ENCODE results near the gene DNAJB2. TPM values are rescaled to one million over a fixed set of nuclear protein-coding genes. Genes with fewer than 3 reads are reported as not detected.

DNAJB2 gene
- polyA plus RNA-seq, 1 of the 3 experiments (the other 2 are of a cell fraction): 39.9 TPM

DNA sequence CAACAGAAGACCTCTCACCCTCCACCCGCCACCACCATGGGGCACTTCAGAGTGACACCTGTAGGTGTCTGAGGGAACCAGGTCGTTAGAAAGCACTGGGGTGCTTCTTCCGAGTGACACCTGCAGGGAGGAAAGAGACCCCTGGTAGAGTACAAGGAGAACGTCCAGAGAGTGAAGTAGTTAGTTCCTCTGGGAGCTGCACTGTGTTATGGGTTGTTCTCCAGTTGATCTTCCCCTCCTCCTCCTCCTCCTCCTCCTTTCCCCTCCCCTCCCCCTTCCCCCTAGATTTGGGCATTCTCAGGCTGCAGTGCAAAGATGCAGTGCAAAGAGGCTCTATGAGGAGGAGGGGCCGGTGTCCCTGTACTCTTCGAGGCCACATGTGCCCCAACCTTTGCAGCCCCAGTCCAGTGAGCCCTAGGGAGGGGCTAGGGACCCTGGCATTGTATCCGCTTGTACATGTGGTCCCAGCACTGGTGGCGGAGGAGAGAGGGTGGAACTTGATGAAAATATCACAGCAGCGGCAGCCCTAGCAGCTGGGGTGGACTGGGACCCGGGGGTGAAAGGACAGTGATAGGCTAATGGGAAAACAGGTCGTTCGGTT lies 850 bp downstream of the DNAJB2 start:
- ChIA-PET POLR2A (interaction anchor here (1.6 to 1.7 kb wide), 2 partner anchors 15 to 61 kb away, joined by 6 read pairs; partner anchors contain the start of gene ABCB6), CTCF (interaction anchor here (1.0 to 15.4 kb wide), 9 partner anchors 12 to 250 kb away, joined by 3 to 312 read pairs (median 4); no protein-coding TSS in a partner anchor)
- peak overlapping the region; percentile 78 to 88; a peak in 3 of 4 replicates for H3K27ac ChIP-seq (ENCODE audit: low read depth in 2 of 2, low read length in 1 of 2)
- no peaks in the 10 kb centered on the region for H3K9me2 ChIP-seq
- peak overlapping the region; percentile 38 for H2AFZ ChIP-seq (ENCODE audit: low read depth)
- peaks cover 13% of the 10 kb centered on the region for H3F3A ChIP-seq (replicated peaks; ENCODE audit: insufficient read depth)
- H3K27me3 ChIP-seq (ENCODE audit: insufficient read depth): no peaks in the 10 kb centered on the region
- H3K9ac ChIP-seq: peak overlapping the region; percentile 87
- peaks cover 17 to 24% of the 10 kb centered on the region in 2 experiments for H3K4me1 ChIP-seq (ENCODE audit: control insufficient read depth in 1 of 2, insufficient read depth in 2 of 2, low read depth in 1 of 2, low read length in 1 of 2)
- H3K36me3 ChIP-seq (replicated peaks in 1 of 2; ENCODE audit: control insufficient read depth in 1 of 2, insufficient read depth in 2 of 2, low read length in 1 of 2): peaks cover 14 to 35% of the 10 kb centered on the region in 2 experiments
- TF ChIP-seq RCOR1 (IDR thresholded peaks at IDR 0.05; ENCODE audit: low read length): no peak
- TF ChIP-seq EZH2phosphoT487 (IDR thresholded peaks at IDR 0.05; ENCODE audit: borderline replicate concordance, low read depth): no peak
- no peak for TF ChIP-seq NFIC (IDR thresholded peaks at IDR 0.05; ENCODE audit: borderline replicate concordance)
- no peak for TF ChIP-seq MEF2A (IDR thresholded peaks at IDR 0.05; ENCODE audit: borderline replicate concordance, low read depth)
- TF ChIP-seq NRF1 (IDR thresholded peaks at IDR 0.05; ENCODE audit: low read depth, low read length): no peak
- no peak for TF ChIP-seq POLR2AphosphoS5 (IDR thresholded peaks at IDR 0.05; ENCODE audit: low read depth, low read length)
- TF ChIP-seq, protein P1, sequence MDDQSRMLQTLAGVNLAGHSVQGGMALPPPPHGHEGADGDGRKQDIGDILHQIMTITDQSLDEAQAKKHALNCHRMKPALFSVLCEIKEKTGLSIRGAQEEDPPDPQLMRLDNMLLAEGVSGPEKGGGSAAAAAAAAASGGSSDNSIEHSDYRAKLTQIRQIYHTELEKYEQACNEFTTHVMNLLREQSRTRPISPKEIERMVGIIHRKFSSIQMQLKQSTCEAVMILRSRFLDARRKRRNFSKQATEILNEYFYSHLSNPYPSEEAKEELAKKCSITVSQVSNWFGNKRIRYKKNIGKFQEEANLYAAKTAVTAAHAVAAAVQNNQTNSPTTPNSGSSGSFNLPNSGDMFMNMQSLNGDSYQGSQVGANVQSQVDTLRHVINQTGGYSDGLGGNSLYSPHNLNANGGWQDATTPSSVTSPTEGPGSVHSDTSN (IDR thresholded peaks at IDR 0.05): no peak
- TF ChIP-seq, protein P2, sequence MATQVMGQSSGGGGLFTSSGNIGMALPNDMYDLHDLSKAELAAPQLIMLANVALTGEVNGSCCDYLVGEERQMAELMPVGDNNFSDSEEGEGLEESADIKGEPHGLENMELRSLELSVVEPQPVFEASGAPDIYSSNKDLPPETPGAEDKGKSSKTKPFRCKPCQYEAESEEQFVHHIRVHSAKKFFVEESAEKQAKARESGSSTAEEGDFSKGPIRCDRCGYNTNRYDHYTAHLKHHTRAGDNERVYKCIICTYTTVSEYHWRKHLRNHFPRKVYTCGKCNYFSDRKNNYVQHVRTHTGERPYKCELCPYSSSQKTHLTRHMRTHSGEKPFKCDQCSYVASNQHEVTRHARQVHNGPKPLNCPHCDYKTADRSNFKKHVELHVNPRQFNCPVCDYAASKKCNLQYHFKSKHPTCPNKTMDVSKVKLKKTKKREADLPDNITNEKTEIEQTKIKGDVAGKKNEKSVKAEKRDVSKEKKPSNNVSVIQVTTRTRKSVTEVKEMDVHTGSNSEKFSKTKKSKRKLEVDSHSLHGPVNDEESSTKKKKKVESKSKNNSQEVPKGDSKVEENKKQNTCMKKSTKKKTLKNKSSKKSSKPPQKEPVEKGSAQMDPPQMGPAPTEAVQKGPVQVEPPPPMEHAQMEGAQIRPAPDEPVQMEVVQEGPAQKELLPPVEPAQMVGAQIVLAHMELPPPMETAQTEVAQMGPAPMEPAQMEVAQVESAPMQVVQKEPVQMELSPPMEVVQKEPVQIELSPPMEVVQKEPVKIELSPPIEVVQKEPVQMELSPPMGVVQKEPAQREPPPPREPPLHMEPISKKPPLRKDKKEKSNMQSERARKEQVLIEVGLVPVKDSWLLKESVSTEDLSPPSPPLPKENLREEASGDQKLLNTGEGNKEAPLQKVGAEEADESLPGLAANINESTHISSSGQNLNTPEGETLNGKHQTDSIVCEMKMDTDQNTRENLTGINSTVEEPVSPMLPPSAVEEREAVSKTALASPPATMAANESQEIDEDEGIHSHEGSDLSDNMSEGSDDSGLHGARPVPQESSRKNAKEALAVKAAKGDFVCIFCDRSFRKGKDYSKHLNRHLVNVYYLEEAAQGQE (IDR thresholded peaks at IDR 0.05; ENCODE audit: low read depth, low read length): no peak
- H3K79me2 ChIP-seq (ENCODE audit: insufficient read depth): peaks cover 9% of the 10 kb centered on the region; the same call in 1 of the 2 replicates
- H3K9me3 ChIP-seq: no peaks in the 10 kb centered on the region
- 58% methylated on average over 12 of the region's 12 CpGs for WGBS (ENCODE audit: low lambda C conversion rate)
- peak overlapping the region; percentile 69 to 82 for H3K4me3 ChIP-seq (ENCODE audit: low read depth in 2 of 2, low read length in 1 of 2)
- no peaks in the 10 kb centered on the region for H4K20me1 ChIP-seq (ENCODE audit: insufficient read depth)
- no peak for DNase-seq
- H3K4me2 ChIP-seq: peak overlapping the region; percentile 95

DNA sequence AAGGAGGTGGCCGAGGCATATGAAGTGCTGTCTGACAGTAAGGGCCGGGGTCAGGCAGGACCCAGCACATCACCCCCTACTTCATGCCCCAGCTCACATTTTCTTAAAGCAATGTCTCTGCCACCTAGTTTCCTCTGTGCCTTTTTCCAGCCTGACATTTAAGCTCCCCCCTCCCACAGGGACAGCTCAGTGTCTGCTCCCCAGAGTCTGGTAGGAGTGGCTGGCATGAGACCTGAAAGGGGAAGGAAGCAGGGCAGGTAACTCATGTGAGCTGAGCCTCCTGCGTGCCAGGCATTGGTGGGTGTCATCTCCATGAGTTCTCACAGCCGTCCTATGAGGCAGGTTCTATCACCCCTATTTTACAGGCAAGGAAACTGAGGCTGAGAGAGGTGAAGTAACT lies 1.5 kb downstream of the DNAJB2 start:
- H4K20me1 ChIP-seq (ENCODE audit: insufficient read depth): no peaks in the 10 kb centered on the region
- ChIA-PET CTCF (interaction anchor here (1.1 to 15.4 kb wide), 6 partner anchors 11 to 41 kb away, joined by 3 to 312 read pairs (median 33); partner anchors contain the start of genes GLB1L and STK16), POLR2A (no interaction called here)
- H3K9me2 ChIP-seq: no peaks in the 10 kb centered on the region
- H3K27ac ChIP-seq (ENCODE audit: low read depth in 2 of 2, low read length in 1 of 2): no peak overlapping the region
- peaks cover 17 to 24% of the 10 kb centered on the region in 2 experiments for H3K4me1 ChIP-seq (ENCODE audit: control insufficient read depth in 1 of 2, insufficient read depth in 2 of 2, low read depth in 1 of 2, low read length in 1 of 2)
- 94% methylated on average over 4 of the region's 4 CpGs for WGBS (ENCODE audit: low lambda C conversion rate)
- H3K9ac ChIP-seq: no peak overlapping the region
- H2AFZ ChIP-seq (ENCODE audit: low read depth): no peak overlapping the region
- peaks cover 12% of the 10 kb centered on the region for H3F3A ChIP-seq (replicated peaks; ENCODE audit: insufficient read depth)
- peak overlapping the region; percentile 95; the same call in 1 of the 2 replicates for H3K4me2 ChIP-seq
- peaks cover 9% of the 10 kb centered on the region; the same call in 1 of the 2 replicates for H3K79me2 ChIP-seq (ENCODE audit: insufficient read depth)
- peaks cover 14 to 37% of the 10 kb centered on the region in 2 experiments for H3K36me3 ChIP-seq (replicated peaks in 1 of 2; ENCODE audit: control insufficient read depth in 1 of 2, insufficient read depth in 2 of 2, low read length in 1 of 2)
- no peaks in the 10 kb centered on the region for H3K9me3 ChIP-seq
- H3K4me3 ChIP-seq (ENCODE audit: low read depth in 2 of 2, low read length in 1 of 2): no peak overlapping the region; a peak in 1 of 4 replicates
- DNase-seq: no peak
- H3K27me3 ChIP-seq (ENCODE audit: insufficient read depth): no peaks in the 10 kb centered on the region
- TF ChIP-seq TAF1 (IDR thresholded peaks at IDR 0.05; ENCODE audit: borderline replicate concordance, low read depth, low read length) (no peak), EP300 (IDR thresholded peaks at IDR 0.05; ENCODE audit: borderline replicate concordance in 1 of 2, low read depth in 1 of 2, low read length in 1 of 2) (no peak), MEF2A (IDR thresholded peaks at IDR 0.05; ENCODE audit: borderline replicate concordance, low read depth) (no peak), CHD2 (IDR thresholded peaks at IDR 0.05; ENCODE audit: low read length, partially characterized antibody) (no peak)
- TF ChIP-seq, protein P3, sequence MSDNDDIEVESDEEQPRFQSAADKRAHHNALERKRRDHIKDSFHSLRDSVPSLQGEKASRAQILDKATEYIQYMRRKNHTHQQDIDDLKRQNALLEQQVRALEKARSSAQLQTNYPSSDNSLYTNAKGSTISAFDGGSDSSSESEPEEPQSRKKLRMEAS (IDR thresholded peaks at IDR 0.05; ENCODE audit: low read depth): no peak
- TF ChIP-seq, protein P4, sequence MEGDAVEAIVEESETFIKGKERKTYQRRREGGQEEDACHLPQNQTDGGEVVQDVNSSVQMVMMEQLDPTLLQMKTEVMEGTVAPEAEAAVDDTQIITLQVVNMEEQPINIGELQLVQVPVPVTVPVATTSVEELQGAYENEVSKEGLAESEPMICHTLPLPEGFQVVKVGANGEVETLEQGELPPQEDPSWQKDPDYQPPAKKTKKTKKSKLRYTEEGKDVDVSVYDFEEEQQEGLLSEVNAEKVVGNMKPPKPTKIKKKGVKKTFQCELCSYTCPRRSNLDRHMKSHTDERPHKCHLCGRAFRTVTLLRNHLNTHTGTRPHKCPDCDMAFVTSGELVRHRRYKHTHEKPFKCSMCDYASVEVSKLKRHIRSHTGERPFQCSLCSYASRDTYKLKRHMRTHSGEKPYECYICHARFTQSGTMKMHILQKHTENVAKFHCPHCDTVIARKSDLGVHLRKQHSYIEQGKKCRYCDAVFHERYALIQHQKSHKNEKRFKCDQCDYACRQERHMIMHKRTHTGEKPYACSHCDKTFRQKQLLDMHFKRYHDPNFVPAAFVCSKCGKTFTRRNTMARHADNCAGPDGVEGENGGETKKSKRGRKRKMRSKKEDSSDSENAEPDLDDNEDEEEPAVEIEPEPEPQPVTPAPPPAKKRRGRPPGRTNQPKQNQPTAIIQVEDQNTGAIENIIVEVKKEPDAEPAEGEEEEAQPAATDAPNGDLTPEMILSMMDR (IDR thresholded peaks at IDR 0.05): no peak
